GM21619 (cell line): Measurements from ENCODE around the gene ZFAND3.

Experiments used
- ATAC-seq: cut with Tn5 transposase; IDR thresholded peaks from one replicate; pipeline ENCODE4 v1.9.1; 2021; ENCODE audit not compliant: unreplicated experiment

ZFAND3 gene

DNA sequence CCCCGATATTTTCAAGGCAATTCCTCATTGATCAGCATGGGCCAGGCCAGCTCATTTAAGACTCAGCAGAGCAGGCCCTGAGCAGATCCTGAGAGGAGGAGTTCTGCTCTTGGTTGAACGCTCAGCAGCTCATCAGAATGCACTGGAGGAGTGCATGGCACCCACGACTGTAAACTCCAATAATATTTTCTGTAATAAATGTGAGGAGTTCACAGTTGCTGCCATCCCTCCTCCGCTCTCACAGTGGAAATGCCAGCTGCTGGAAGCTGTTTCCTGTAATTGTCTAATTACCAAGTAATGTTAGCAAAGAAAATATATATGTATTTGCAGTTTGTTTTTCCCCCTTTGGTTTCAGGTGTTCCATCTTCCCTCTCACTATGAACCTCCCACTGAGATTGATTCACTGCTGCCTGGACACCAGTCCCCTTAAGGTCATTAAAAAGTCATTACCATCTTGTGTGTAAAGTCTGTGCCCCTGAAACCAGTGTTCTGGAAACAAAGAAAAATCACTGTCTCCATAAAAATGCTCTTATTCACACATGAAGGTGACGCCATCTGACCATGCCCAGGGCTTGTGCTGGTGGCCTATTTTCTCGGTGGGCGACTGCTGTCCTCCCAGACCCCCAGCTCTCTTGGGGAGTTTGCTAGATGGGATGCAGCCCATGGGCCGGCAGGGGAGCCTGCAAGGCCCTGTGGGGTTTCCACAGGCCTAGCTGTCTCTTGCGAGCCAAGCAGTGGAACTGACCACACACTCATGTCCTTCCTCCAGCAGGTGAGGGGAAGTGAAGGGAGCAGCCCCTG lies 374.2 kb downstream of the ZFAND3 start:
- no peak for ATAC-seq

DNA sequence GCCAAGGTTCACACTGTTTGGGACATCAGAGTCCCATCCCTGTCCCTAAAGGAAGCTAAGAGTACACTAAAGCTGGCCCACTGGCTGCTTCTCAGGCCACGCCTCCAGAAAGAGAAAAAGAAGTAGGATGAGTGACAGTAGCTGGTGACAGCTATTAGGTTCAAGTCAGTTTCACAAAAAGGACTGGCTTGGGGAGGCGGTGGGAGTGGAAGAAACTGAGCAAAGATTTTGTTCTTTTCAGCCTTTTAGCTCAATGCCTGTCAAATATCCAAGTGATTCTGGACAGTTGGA lies 374.7 kb downstream of the ZFAND3 start:
- no peak for ATAC-seq

DNA sequence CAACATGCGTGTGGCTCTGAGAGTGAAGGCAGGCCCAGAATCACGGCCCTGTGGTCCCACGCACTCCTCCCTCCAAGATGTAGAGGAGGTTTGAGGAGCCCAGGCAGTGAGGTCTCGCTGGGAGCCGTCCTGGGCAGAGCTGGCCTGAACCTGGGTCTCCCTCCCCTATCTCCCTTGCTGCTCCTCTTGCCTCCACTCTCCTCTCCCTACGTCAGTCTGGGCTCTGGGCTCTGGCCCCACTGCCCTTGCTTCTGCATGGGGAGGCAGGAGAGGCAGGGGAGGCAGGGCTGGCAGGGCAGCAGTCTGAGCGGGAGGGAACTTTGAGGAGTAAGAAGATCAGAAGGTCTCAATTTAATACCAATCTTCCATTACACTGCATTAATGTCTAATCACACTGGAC lies 375.1 kb downstream of the ZFAND3 start:
- no peak for ATAC-seq

DNA sequence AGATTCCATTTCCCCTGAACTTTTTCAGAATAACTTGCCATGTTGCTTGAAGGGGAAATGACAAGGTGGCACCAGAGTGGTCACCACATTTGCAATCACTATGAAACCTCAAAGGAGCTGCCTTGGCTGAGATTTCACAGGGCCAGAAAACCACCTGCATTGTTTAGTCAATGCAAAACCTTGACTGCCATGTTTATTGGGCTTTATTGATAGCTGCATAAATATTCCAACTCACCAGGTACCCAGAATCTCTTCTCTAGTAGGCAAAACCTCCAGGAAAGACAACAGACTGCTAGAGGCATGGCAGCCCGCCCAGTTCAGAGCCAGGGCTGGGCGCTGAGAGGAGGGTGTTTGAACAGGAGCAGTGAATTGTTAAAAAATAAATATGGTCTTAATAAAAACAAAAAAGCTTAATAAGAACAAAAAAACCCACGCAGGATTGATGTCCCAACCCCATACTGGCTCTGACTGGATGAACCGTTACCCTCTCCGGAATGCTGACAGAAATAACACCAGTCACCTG lies 375.6 kb downstream of the ZFAND3 start:
- ATAC-seq: no peak

DNA sequence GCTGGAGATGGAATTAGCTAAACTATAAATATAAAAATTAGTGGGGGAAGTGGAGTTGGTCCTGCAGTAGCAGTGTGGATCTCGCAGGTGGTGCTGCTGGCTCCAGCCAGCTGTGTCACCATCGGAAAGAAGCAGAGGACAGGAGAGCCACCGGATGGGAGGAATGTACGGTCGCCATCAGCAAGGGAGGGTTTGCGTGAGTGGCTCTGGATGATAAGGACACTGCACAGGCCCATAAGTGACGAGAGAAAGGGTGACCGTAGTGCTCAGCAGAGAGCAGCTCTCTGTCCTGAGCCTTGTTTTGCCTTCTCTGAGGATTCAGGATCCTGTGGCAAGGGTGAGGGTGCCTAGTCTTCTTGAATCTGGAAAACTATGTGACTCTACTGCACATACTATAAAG lies 378.7 kb downstream of the ZFAND3 start:
- no peak for ATAC-seq
